Activated CD8-positive, alpha-beta T cell treated with anti-CD3 and anti-CD28 coated beads for 36 hours (primary cell): ENCODE data around the gene DGKI. TPM values are rescaled to one million over a fixed set of nuclear protein-coding genes. Genes with fewer than 3 reads are reported as not detected.

Experiments used
- ATAC-seq: fragments of 200-7000 bp; cut with Tn5 transposase; one replicate; pipeline ENCODE4 v1.10.0; 2021; ENCODE audit warnings: mild to moderate bottlenecking, moderate library complexity
- CTCF ChIA-PET: fragments of 350-600 bp; sonication (Branson Sonifier 250); formaldehyde crosslinking; loops from one replicate; lab custom pipeline; 2021; ENCODE audit warnings: antibody characterized with exemption; lab: Charles Lee
- POLR2A ChIA-PET: fragments of 350-600 bp; sonication (Branson Sonifier 250); formaldehyde crosslinking; loops from one replicate; lab custom pipeline; 2021; ENCODE audit warnings: antibody characterized with exemption; lab: Charles Lee
- DNase-seq: peaks from one replicate; pipeline ENCODE4 v3.0.0-alpha.2; 2020
- H3K27ac Mint-ChIP-seq: one replicate; pipeline ENCODE4 v1.8.0; 2021; ENCODE audit warnings: mild to moderate bottlenecking, mixed read lengths
- H3K27me3 Mint-ChIP-seq: one replicate; pipeline ENCODE4 v1.8.0; 2021; ENCODE audit warnings: mixed read lengths
- H3K36me3 Mint-ChIP-seq: one replicate; pipeline ENCODE4 v1.8.0; 2021; ENCODE audit warnings: low read depth, mixed read lengths
- H3K4me1 Mint-ChIP-seq: one replicate; pipeline ENCODE4 v1.8.0; 2021; ENCODE audit warnings: low read depth, mixed read lengths
- H3K4me3 Mint-ChIP-seq: one replicate; pipeline ENCODE4 v1.8.0; 2021; ENCODE audit warnings: mild to moderate bottlenecking, moderate library complexity, mixed read lengths
- H3K9me3 Mint-ChIP-seq: one replicate; pipeline ENCODE4 v1.8.0; 2021; ENCODE audit warnings: mixed read lengths
- CTCF ChIP-seq: fragments of 200-600 bp; IDR thresholded peaks from one replicate; pipeline ENCODE4 v1.8.0; 2022; ENCODE audit warnings: antibody characterized with exemption, mild to moderate bottlenecking
- intact Hi-C: fragments of 100-400 bp; cut with micrococcal nuclease; formaldehyde crosslinking; loops from one replicate; pipeline ENCODE4 v1.10.0; 2022
- total RNA-seq, 2 experiments: library from RNA; stranded (reverse); gene quantifications; one replicate each; pipeline ENCODE4 v1.2.3, GENCODE V29; 2021

The DGKI gene
- total RNA-seq, 2 experiments from 2014 or later = 0.38 to 0.65 TPM

GRCh38 chr7:137689761-137690160, 157.0 kb downstream of the DGKI start:
- ChIA-PET POLR2A (no interaction called here), CTCF (interaction anchor here (1.0 kb wide), 1 partner anchor 320 kb away, joined by 3 read pairs; no protein-coding TSS in a partner anchor)
- ATAC-seq = no peak
- no peaks in the 10 kb centered on the region for H3K36me3 Mint-ChIP-seq
- intact Hi-C loops = no loop called here
- no peak overlapping the region for H3K4me3 Mint-ChIP-seq
- H3K9me3 Mint-ChIP-seq = no peaks in the 10 kb centered on the region
- no peak overlapping the region for H3K27ac Mint-ChIP-seq
- TF ChIP-seq CTCF = no peak
- peaks cover 7% of the 10 kb centered on the region for H3K27me3 Mint-ChIP-seq
- no peaks in the 10 kb centered on the region for H3K4me1 Mint-ChIP-seq
- DNase-seq = no peak

GRCh38 chr7:137687556-137688265, 159.1 kb downstream of the DGKI start:
- ATAC-seq (no peak), DNase-seq (no peak)
- TF ChIP-seq CTCF = no peak
- Mint-ChIP-seq H3K27me3 (peaks cover 12% of the 10 kb centered on the region), H3K27ac (no peak overlapping the region), H3K4me1 (no peaks in the 10 kb centered on the region), H3K36me3 (no peaks in the 10 kb centered on the region), H3K4me3 (no peak overlapping the region), H3K9me3 (no peaks in the 10 kb centered on the region)
- intact Hi-C loops = no loop called here
- ChIA-PET POLR2A (no interaction called here), CTCF (no interaction called here)

- Mint-ChIP-seq H3K9me3 (no peaks in the 10 kb centered on the region), H3K27ac (no peak overlapping the region), H3K36me3 (no peaks in the 10 kb centered on the region), H3K4me1 (no peaks in the 10 kb centered on the region), H3K27me3 (peaks cover 13% of the 10 kb centered on the region), H3K4me3 (no peak overlapping the region)
- POLR2A ChIA-PET = no interaction called here
- CTCF ChIA-PET = no interaction called here
- no peak for TF ChIP-seq CTCF
- ATAC-seq (no peak), DNase-seq (no peak)
- intact Hi-C loops = no loop called here
These were observed 161.2 kb downstream of the DGKI start for GRCh38 chr7:137685433-137686164.

GRCh38 chr7:137684776-137685175, 162.0 kb downstream of the DGKI start:
- ATAC-seq = no peak
- Mint-ChIP-seq H3K27me3 (peaks cover 15% of the 10 kb centered on the region), H3K36me3 (no peaks in the 10 kb centered on the region), H3K9me3 (no peaks in the 10 kb centered on the region), H3K27ac (no peak overlapping the region), H3K4me1 (no peaks in the 10 kb centered on the region), H3K4me3 (no peak overlapping the region)
- TF ChIP-seq CTCF = no peak
- ChIA-PET POLR2A (no interaction called here), CTCF (no interaction called here)
- DNase-seq = no peak
- intact Hi-C loops = no loop called here

- ChIA-PET CTCF (no interaction called here), POLR2A (no interaction called here)
- DNase-seq (no peak), ATAC-seq (no peak)
- Mint-ChIP-seq H3K9me3 (no peaks in the 10 kb centered on the region), H3K36me3 (no peaks in the 10 kb centered on the region), H3K27me3 (peaks cover 12% of the 10 kb centered on the region), H3K27ac (no peak overlapping the region), H3K4me1 (no peaks in the 10 kb centered on the region), H3K4me3 (no peak overlapping the region)
- intact Hi-C loops = no loop called here
- TF ChIP-seq CTCF = no peak
These were observed 162.5 kb downstream of the DGKI start for GRCh38 chr7:137684316-137684715.
